SH-SY5Y (cell line): ENCODE measurements around the gene ENO2.

Experiments
- GATA2 ChIP-seq: IDR thresholded peaks from 2 replicates; pipeline ENCODE4 v1.6.1; 2011; ENCODE audit warnings: mild to moderate bottlenecking, low read depth, low read length
- GATA3 ChIP-seq: IDR thresholded peaks from 2 replicates; pipeline ENCODE4 v1.6.1; 2011; ENCODE audit warnings: low read depth, mild to moderate bottlenecking, low read length, moderate library complexity

- TF ChIP-seq GATA3: no peak
- TF ChIP-seq GATA2: no peak
These were observed 14.4 kb upstream of the ENO2 start for GRCh38 chr12:6899837-6900519.
